DND-41 (cell line): ENCODE data around the gene MAPK10.

Experiments used
- ATAC-seq: fragments of 200-7000 bp; cut with Tn5 transposase; 3 replicates; pipeline ENCODE4 v1.9.1; 2021; ENCODE audit warnings: low read depth; ENCODE audit not compliant: insufficient read depth
- DNase-seq: peaks from one replicate; pipeline ENCODE4 v3.0.0-alpha.2; 2020
- H2AFZ ChIP-seq: 2 replicates; pipeline ENCODE4 v1.6.0; 2012; ENCODE audit warnings: low read depth, low read length
- H3K27ac ChIP-seq: 2 replicates; pipeline ENCODE4 v1.5.1; 2012; ENCODE audit warnings: low read length, inconsistent platforms
- H3K27me3 ChIP-seq: fragments of 200-600 bp; sonication (generic); 2 replicates; pipeline ENCODE4 v1.6.0; 2012; ENCODE audit warnings: low read length, mild to moderate bottlenecking, inconsistent platforms; ENCODE audit not compliant: insufficient read depth, poor library complexity
- H3K36me3 ChIP-seq: 2 replicates; pipeline ENCODE4 v1.5.1; 2012; ENCODE audit warnings: low read length, inconsistent platforms; ENCODE audit not compliant: insufficient read depth
- H3K4me1 ChIP-seq: 2 replicates; pipeline ENCODE4 v1.5.1; 2012; ENCODE audit warnings: mild to moderate bottlenecking, low read length; ENCODE audit not compliant: insufficient read depth
- H3K4me2 ChIP-seq: 2 replicates; pipeline ENCODE4 v1.6.0; 2012; ENCODE audit warnings: mild to moderate bottlenecking, moderate library complexity, low read length, inconsistent platforms; ENCODE audit not compliant: insufficient read depth
- H3K4me3 ChIP-seq, 2 experiments: fragments of 200-600 bp in 1 of 2; shearing (Covaris generic) in 1 of 2; 2 replicates each; pipeline ENCODE4 v1.5.1; 2012 to 2016; ENCODE audit warnings: inconsistent platforms in 2 of 2, low read length in 2 of 2, mild to moderate bottlenecking in 2 of 2, low read depth in 1 of 2, moderate library complexity in 1 of 2
- H3K79me2 ChIP-seq: 2 replicates; pipeline ENCODE4 v1.6.0; 2012; ENCODE audit warnings: low read length, inconsistent platforms; ENCODE audit not compliant: insufficient read depth
- H3K9ac ChIP-seq: 2 replicates; pipeline ENCODE4 v1.6.0; 2012; ENCODE audit warnings: low read depth, mild to moderate bottlenecking, inconsistent platforms, low read length, moderate library complexity
- H3K9me3 ChIP-seq: 2 replicates; pipeline ENCODE4 v1.5.1; 2012; ENCODE audit warnings: low read length, moderate library complexity, mild to moderate bottlenecking, inconsistent platforms; ENCODE audit not compliant: insufficient read depth, severe bottlenecking
- H4K20me1 ChIP-seq: 2 replicates; pipeline ENCODE4 v1.6.0; 2012; ENCODE audit warnings: low read length; ENCODE audit not compliant: insufficient read depth
- EZH2 ChIP-seq: IDR thresholded peaks from 3 replicates; pipeline ENCODE4 v1.6.1; 2012; ENCODE audit warnings: borderline replicate concordance, low read depth, mild to moderate bottlenecking, moderate library complexity, low read length, inconsistent platforms; ENCODE audit not compliant: severe bottlenecking
- TF ChIP-seq, protein P1 (sequence below): IDR thresholded peaks from 2 replicates; pipeline ENCODE4 v1.5.1; 2012; ENCODE audit warnings: borderline replicate concordance, low read length, moderate library complexity, mild to moderate bottlenecking; ENCODE audit not compliant: poor library complexity, severe bottlenecking; ENCODE audit errors: extremely low read depth

The MAPK10 gene

GRCh38 chr4:86101410-86101809 is 258.4 kb downstream of the MAPK10 start:
- DNase-seq (no peak), ATAC-seq (no peak)
- Histone ChIP-seq H3K9me3 (no peaks in the 10 kb centered on the region), H3K4me3 (no peak overlapping the region), H3K36me3 (no peaks in the 10 kb centered on the region), H4K20me1 (no peaks in the 10 kb centered on the region), H3K9ac (no peak overlapping the region), H3K4me2 (no peak overlapping the region), H2AFZ (no peak overlapping the region), H3K27me3 (no peaks in the 10 kb centered on the region), H3K79me2 (no peaks in the 10 kb centered on the region), H3K27ac (no peak overlapping the region), H3K4me1 (no peaks in the 10 kb centered on the region)
- no peak for TF ChIP-seq EZH2
- TF ChIP-seq, protein P1, sequence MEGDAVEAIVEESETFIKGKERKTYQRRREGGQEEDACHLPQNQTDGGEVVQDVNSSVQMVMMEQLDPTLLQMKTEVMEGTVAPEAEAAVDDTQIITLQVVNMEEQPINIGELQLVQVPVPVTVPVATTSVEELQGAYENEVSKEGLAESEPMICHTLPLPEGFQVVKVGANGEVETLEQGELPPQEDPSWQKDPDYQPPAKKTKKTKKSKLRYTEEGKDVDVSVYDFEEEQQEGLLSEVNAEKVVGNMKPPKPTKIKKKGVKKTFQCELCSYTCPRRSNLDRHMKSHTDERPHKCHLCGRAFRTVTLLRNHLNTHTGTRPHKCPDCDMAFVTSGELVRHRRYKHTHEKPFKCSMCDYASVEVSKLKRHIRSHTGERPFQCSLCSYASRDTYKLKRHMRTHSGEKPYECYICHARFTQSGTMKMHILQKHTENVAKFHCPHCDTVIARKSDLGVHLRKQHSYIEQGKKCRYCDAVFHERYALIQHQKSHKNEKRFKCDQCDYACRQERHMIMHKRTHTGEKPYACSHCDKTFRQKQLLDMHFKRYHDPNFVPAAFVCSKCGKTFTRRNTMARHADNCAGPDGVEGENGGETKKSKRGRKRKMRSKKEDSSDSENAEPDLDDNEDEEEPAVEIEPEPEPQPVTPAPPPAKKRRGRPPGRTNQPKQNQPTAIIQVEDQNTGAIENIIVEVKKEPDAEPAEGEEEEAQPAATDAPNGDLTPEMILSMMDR, result no peak

- Histone ChIP-seq H3K9me3 (no peaks in the 10 kb centered on the region), H3K36me3 (no peaks in the 10 kb centered on the region), H3K9ac (no peak overlapping the region), H4K20me1 (no peaks in the 10 kb centered on the region), H2AFZ (no peak overlapping the region), H3K79me2 (no peaks in the 10 kb centered on the region), H3K27me3 (no peaks in the 10 kb centered on the region), H3K4me1 (no peaks in the 10 kb centered on the region), H3K4me2 (no peak overlapping the region), H3K4me3 (no peak overlapping the region), H3K27ac (no peak overlapping the region)
- DNase-seq, result no peak
- ATAC-seq, result no peak
- TF ChIP-seq, protein P1, result no peak
- no peak for TF ChIP-seq EZH2
Observed at GRCh38 chr4:86100539-86101215, 259.2 kb downstream of the MAPK10 start.

GRCh38 chr4:86099348-86099747 is 260.5 kb downstream of the MAPK10 start:
- no peak overlapping the region for H3K4me2 ChIP-seq
- H3K79me2 ChIP-seq, result no peaks in the 10 kb centered on the region
- TF ChIP-seq, protein P1, result no peak
- TF ChIP-seq EZH2, result no peak
- H2AFZ ChIP-seq, result no peak overlapping the region
- H3K36me3 ChIP-seq, result no peaks in the 10 kb centered on the region
- ATAC-seq (no peak), DNase-seq (no peak)
- H3K27ac ChIP-seq, result no peak overlapping the region
- no peak overlapping the region for H3K9ac ChIP-seq
- H3K27me3 ChIP-seq, result no peaks in the 10 kb centered on the region
- no peaks in the 10 kb centered on the region for H3K9me3 ChIP-seq
- H3K4me3 ChIP-seq, result no peak overlapping the region
- H3K4me1 ChIP-seq, result no peaks in the 10 kb centered on the region
- no peaks in the 10 kb centered on the region for H4K20me1 ChIP-seq

DNA sequence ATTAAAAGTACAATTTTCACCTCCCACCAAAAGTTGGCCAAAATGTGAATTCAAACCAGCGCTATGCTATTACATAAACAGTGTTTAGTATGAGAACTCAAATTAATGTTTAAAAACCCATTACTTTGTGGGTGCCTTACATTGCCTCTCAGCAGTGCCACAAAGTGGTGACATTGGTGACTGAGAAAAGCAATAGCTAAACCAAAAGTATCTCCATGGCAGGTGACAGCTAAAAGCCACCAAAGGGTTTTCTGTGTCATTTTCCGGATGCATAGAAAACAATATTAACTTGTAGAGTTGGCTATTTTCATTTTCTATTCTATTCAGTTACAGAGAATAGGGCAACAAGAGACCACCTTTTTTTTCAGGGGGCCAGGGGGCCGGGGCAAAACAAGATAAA is 261.2 kb downstream of the MAPK10 start:
- H3K4me2 ChIP-seq, result no peak overlapping the region
- H4K20me1 ChIP-seq, result no peaks in the 10 kb centered on the region
- no peaks in the 10 kb centered on the region for H3K36me3 ChIP-seq
- H3K79me2 ChIP-seq, result no peaks in the 10 kb centered on the region
- H3K4me3 ChIP-seq, result no peak overlapping the region
- no peaks in the 10 kb centered on the region for H3K4me1 ChIP-seq
- H3K27ac ChIP-seq, result no peak overlapping the region
- no peak overlapping the region for H3K9ac ChIP-seq
- no peak for ATAC-seq
- H3K9me3 ChIP-seq, result no peaks in the 10 kb centered on the region
- H3K27me3 ChIP-seq, result no peaks in the 10 kb centered on the region
- no peak for DNase-seq
- no peak overlapping the region for H2AFZ ChIP-seq
- TF ChIP-seq, protein P1, result no peak
- no peak for TF ChIP-seq EZH2
